MM.1S (cell line): ENCODE results near the gene NOD2.

ENCODE experiments used
- DNase-seq: peaks from one replicate; pipeline ENCODE4 v3.0.0-alpha.2; 2015
- H2AFZ ChIP-seq: fragments of 300-600 bp; sonication (generic); 2 replicates; pipeline ENCODE4 v1.6.0; 2016; ENCODE audit warnings: antibody characterized with exemption, low read length
- H3F3A ChIP-seq: fragments of 300-600 bp; sonication (generic); 2 replicates; pipeline ENCODE4 v1.6.1; 2016; ENCODE audit warnings: mild to moderate bottlenecking, antibody characterized with exemption, low read length, moderate library complexity, mixed read lengths; ENCODE audit not compliant: insufficient read depth
- H3K27ac ChIP-seq: fragments of 300-600 bp; sonication (generic); 2 replicates; pipeline ENCODE4 v1.5.1; 2016; ENCODE audit warnings: mild to moderate bottlenecking, low read length
- H3K27me3 ChIP-seq: fragments of 300-600 bp; sonication (generic); replicated peaks from 2 replicates; pipeline ENCODE4 v1.6.0; 2016; ENCODE audit warnings: low read length; ENCODE audit not compliant: insufficient read depth
- H3K36me3 ChIP-seq: fragments of 300-600 bp; sonication (generic); replicated peaks from 2 replicates; pipeline ENCODE4 v1.6.1; 2016; ENCODE audit warnings: mild to moderate bottlenecking, low read length, mixed read lengths; ENCODE audit not compliant: insufficient read depth
- H3K4me1 ChIP-seq: fragments of 300-600 bp; sonication (generic); 2 replicates; pipeline ENCODE4 v1.6.1; 2016; ENCODE audit warnings: low read length, mixed read lengths
- H3K4me2 ChIP-seq: fragments of 300-600 bp; sonication (generic); 2 replicates; pipeline ENCODE4 v1.6.0; 2016; ENCODE audit warnings: low read depth, low read length
- H3K4me3 ChIP-seq: fragments of 300-600 bp; sonication (generic); 2 replicates; pipeline ENCODE4 v1.5.1; 2016; ENCODE audit warnings: low read length, mixed read lengths
- H3K79me2 ChIP-seq: fragments of 300-600 bp; sonication (generic); 2 replicates; pipeline ENCODE4 v1.6.1; 2016; ENCODE audit warnings: mixed run types, low read length, mixed read lengths
- H3K9ac ChIP-seq: fragments of 300-600 bp; sonication (generic); 2 replicates; pipeline ENCODE4 v1.6.1; 2016; ENCODE audit warnings: low read length, mixed read lengths
- H3K9me2 ChIP-seq: fragments of 300-600 bp; sonication (generic); replicated peaks from 2 replicates; pipeline ENCODE4 v1.6.1; 2016; ENCODE audit warnings: mild to moderate bottlenecking, low read length, mixed read lengths; ENCODE audit not compliant: insufficient read depth
- H3K9me3 ChIP-seq: fragments of 300-600 bp; sonication (generic); replicated peaks from 2 replicates; pipeline ENCODE4 v1.6.1; 2016; ENCODE audit warnings: mild to moderate bottlenecking, low read length, mixed read lengths; ENCODE audit not compliant: insufficient read depth
- H4K20me1 ChIP-seq: fragments of 300-600 bp; sonication (generic); 2 replicates; pipeline ENCODE4 v1.6.1; 2016; ENCODE audit warnings: mild to moderate bottlenecking, low read length, moderate library complexity, mixed read lengths; ENCODE audit not compliant: insufficient read depth
- EZH2 ChIP-seq: fragments of 300-600 bp; sonication (generic); optimal IDR thresholded peaks from 2 replicates; pipeline ENCODE3; 2017; ENCODE audit warnings: low read depth, mild to moderate bottlenecking, antibody characterized with exemption, low read length, mixed read lengths
- EZH2phosphoT487 ChIP-seq: fragments of 300-600 bp; sonication (generic); IDR thresholded peaks from 2 replicates; pipeline ENCODE4 v1.6.1; 2018; ENCODE audit warnings: antibody characterized with exemption, low read length
- TF ChIP-seq, protein P1 (sequence below): fragments of 300-600 bp; sonication (generic); IDR thresholded peaks from 2 replicates; pipeline ENCODE4 v1.5.1; 2016; ENCODE audit warnings: antibody characterized with exemption, low read length, mixed read lengths

The NOD2 gene

DNA sequence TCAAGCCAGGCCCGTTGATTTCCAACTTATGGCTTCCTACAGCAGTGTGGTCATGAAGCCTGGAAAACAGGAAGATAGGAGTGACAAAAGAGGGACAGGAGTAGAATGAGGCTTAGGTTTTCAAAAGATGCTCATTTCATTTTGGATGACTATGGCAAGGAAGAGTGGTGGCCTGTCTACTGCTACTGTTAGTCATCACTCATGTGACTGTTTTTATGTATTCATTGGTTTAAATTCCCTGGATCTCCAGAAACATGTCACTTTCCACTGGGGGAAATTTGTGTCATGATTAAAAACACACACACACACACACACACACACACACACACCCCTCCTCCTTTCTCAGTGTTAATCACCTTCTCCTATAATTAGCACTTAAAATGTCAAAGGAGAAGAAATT is 47.3 kb downstream of the NOD2 start:
- H4K20me1 ChIP-seq, result no peaks in the 10 kb centered on the region
- 0 out of 2 replicates have a peak, but pooled peaks cover 5% of the 10 kb centered on the region for H3K36me3 ChIP-seq
- H3K4me2 ChIP-seq, result peak overlapping the region; percentile 90; the same call in 1 of the 2 replicates
- H3K27me3 ChIP-seq, result no peaks in the 10 kb centered on the region
- peak overlapping the region; percentile 74 for H3K4me3 ChIP-seq
- TF ChIP-seq EZH2 (no peak), EZH2phosphoT487 (no peak)
- TF ChIP-seq, protein P1, sequence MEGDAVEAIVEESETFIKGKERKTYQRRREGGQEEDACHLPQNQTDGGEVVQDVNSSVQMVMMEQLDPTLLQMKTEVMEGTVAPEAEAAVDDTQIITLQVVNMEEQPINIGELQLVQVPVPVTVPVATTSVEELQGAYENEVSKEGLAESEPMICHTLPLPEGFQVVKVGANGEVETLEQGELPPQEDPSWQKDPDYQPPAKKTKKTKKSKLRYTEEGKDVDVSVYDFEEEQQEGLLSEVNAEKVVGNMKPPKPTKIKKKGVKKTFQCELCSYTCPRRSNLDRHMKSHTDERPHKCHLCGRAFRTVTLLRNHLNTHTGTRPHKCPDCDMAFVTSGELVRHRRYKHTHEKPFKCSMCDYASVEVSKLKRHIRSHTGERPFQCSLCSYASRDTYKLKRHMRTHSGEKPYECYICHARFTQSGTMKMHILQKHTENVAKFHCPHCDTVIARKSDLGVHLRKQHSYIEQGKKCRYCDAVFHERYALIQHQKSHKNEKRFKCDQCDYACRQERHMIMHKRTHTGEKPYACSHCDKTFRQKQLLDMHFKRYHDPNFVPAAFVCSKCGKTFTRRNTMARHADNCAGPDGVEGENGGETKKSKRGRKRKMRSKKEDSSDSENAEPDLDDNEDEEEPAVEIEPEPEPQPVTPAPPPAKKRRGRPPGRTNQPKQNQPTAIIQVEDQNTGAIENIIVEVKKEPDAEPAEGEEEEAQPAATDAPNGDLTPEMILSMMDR, result no peak
- H3F3A ChIP-seq, result no peaks in the 10 kb centered on the region
- no peak for DNase-seq
- peak overlapping the region; percentile 64; the same call in 1 of the 2 replicates for H3K9ac ChIP-seq
- H3K27ac ChIP-seq, result peak overlapping the region; percentile 70; the same call in 1 of the 2 replicates
- peaks cover 34% of the 10 kb centered on the region for H3K79me2 ChIP-seq
- H2AFZ ChIP-seq, result no peak overlapping the region; the same call in 1 of the 2 replicates
- no peaks in the 10 kb centered on the region for H3K9me3 ChIP-seq
- peaks cover 16% of the 10 kb centered on the region; the same call in 1 of the 2 replicates for H3K4me1 ChIP-seq
- H3K9me2 ChIP-seq, result no peaks in the 10 kb centered on the region

DNA sequence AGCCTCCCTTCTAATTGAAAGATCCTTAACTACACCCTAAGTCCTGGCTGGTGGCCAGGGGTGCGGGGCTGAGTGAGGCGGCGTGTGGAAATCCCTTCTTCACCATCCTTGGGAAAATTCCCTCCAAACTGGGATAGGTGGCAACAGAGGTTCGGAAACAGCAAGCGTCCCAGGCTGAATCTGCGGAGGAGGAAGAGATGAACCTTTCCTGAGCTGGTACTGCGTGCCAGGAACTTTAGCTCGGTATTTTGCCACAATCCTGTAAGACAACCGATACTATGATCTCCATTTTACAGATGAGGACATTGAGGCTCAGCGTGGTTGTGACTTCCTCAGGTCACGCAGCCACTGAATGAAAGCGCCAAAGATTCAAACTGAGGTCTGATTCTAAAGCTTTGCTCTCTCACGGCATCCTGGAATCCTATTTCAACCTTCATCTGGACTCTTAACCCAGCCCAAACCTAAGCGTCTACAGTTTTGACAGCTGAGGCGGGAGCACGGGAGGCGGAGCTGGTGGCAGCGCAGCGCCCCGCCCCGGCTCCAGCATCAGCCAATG is 47.9 kb downstream of the NOD2 start:
- DNase-seq, result no peak
- Histone ChIP-seq H3F3A (no peaks in the 10 kb centered on the region), H3K9me3 (no peaks in the 10 kb centered on the region), H3K4me2 (peak overlapping the region; percentile 90), H3K27ac (peak overlapping the region; percentile 70), H4K20me1 (no peaks in the 10 kb centered on the region), H3K27me3 (no peaks in the 10 kb centered on the region), H3K79me2 (peaks cover 38% of the 10 kb centered on the region), H2AFZ (peak overlapping the region; percentile 91), H3K36me3 (0 out of 2 replicates have a peak, but pooled peaks cover 5% of the 10 kb centered on the region), H3K4me3 (peak overlapping the region; percentile 74), H3K4me1 (peaks cover 16% of the 10 kb centered on the region; the same call in 1 of the 2 replicates), H3K9ac (peak overlapping the region; percentile 64), H3K9me2 (no peaks in the 10 kb centered on the region)
- TF ChIP-seq EZH2phosphoT487 (no peak), EZH2 (no peak)
- TF ChIP-seq, protein P1, result no peak

DNA sequence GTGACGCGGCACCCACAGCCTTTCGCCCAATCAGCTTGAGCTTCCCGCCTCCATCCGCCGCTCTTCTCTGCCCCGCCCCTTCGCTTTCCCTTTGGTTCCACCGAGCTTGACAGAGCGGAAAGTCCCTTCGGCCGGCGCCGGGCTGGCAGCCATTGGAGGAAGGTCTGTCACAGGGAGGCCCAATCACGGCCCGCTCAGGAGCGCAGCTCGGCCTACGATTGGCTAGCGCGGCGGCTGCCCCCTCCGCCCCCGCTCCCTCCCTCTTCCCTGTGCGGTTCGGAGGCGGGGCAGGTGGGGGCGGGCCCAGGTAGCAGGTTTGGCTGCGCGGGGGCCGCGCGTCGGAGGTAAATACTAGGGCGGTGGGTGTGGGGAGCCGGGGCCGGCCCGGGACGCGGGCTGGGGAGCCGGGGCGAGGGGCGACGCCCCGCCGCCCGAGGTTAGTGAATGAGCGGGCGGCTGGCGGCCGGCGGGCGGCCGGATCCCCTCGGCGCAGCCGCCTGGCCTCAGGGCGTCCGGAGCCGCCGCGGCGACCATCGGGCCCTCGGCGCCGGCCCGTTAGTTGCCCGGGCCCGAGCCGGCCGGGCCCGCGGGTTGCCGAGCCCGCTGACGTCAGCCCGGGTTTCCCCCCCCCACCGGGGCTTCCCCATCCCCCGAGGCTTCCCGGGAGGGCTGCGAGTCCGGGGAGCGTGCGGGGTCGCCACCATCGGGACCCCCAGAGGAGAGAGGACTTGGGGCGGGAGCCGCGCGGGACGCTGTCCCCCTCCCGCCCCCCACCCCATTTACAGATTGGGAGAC is 48.6 kb downstream of the NOD2 start, which contains the start of gene CYLD:
TSS of gene CYLD (plus strand) at position 306 of the 795 bp plus-strand sequence. CDS start 7,613 bp downstream, outside the sequence.
- Histone ChIP-seq H3K9ac (peak within 1 kb of the TSS; percentile 95), H3K79me2 (peaks cover 42% of the 10 kb centered on the region), H3K9me3 (no peaks in the 10 kb centered on the region), H3K27ac (peak within 1 kb of the TSS; percentile 84), H3K9me2 (no peaks in the 10 kb centered on the region), H3K27me3 (no peaks in the 10 kb centered on the region), H2AFZ (peak within 1 kb of the TSS; percentile 91), H4K20me1 (no peaks in the 10 kb centered on the region), H3K4me1 (peaks cover 16% of the 10 kb centered on the region; the same call in 1 of the 2 replicates), H3K4me3 (peak within 1 kb of the TSS; percentile 88), H3K4me2 (peak within 1 kb of the TSS; percentile 90), H3K36me3 (0 out of 2 replicates have a peak, but pooled peaks cover 5% of the 10 kb centered on the region), H3F3A (0 out of 2 replicates have a peak, but pooled peaks cover 1% of the 10 kb centered on the region)
- peak; percentile 100 for DNase-seq
- TF ChIP-seq, protein P1, result no peak
- no peak for TF ChIP-seq EZH2
- TF ChIP-seq EZH2phosphoT487, result no peak
